Measurements from ENCODE around the gene PTPN2. TPM values are rescaled to one million over a fixed set of nuclear protein-coding genes. Genes with fewer than 3 reads are reported as not detected.

The PTPN2 gene
- total and polyA plus RNA-seq, 2 experiments from 2014 or later, result 24.7 to 25.4 TPM

GRCh38 chr18:12754511-12754910 is 129.5 kb downstream of the PTPN2 start:
- Histone ChIP-seq H3K4me1 (ENCODE audit: low read depth) (no peaks in the 10 kb centered on the region), H3K9me3 (ENCODE audit: low read depth) (no peaks in the 10 kb centered on the region), H3K27me3 (no peaks in the 10 kb centered on the region), H3K27ac (no peak overlapping the region), H3K4me3 (no peak overlapping the region), H3K36me3 (no peaks in the 10 kb centered on the region)
- TF ChIP-seq, protein P1, sequence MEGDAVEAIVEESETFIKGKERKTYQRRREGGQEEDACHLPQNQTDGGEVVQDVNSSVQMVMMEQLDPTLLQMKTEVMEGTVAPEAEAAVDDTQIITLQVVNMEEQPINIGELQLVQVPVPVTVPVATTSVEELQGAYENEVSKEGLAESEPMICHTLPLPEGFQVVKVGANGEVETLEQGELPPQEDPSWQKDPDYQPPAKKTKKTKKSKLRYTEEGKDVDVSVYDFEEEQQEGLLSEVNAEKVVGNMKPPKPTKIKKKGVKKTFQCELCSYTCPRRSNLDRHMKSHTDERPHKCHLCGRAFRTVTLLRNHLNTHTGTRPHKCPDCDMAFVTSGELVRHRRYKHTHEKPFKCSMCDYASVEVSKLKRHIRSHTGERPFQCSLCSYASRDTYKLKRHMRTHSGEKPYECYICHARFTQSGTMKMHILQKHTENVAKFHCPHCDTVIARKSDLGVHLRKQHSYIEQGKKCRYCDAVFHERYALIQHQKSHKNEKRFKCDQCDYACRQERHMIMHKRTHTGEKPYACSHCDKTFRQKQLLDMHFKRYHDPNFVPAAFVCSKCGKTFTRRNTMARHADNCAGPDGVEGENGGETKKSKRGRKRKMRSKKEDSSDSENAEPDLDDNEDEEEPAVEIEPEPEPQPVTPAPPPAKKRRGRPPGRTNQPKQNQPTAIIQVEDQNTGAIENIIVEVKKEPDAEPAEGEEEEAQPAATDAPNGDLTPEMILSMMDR (IDR thresholded peaks at IDR 0.05; ENCODE audit: low read depth, low read length), result no peak
- DNase-seq (ENCODE audit: low read depth in 1 of 2, low spot score in 1 of 2), result no peak

- H3K4me3 ChIP-seq, result no peak overlapping the region
- no peaks in the 10 kb centered on the region for H3K9me3 ChIP-seq (ENCODE audit: low read depth)
- TF ChIP-seq, protein P1 (IDR thresholded peaks at IDR 0.05; ENCODE audit: low read depth, low read length), result no peak
- H3K27ac ChIP-seq, result no peak overlapping the region
- no peaks in the 10 kb centered on the region for H3K36me3 ChIP-seq
- no peaks in the 10 kb centered on the region for H3K27me3 ChIP-seq
- no peak for DNase-seq (ENCODE audit: low read depth in 1 of 2, low spot score in 1 of 2)
- no peaks in the 10 kb centered on the region for H3K4me1 ChIP-seq (ENCODE audit: low read depth)
Observed at GRCh38 chr18:12751891-12752290, 132.1 kb downstream of the PTPN2 start.

DNA sequence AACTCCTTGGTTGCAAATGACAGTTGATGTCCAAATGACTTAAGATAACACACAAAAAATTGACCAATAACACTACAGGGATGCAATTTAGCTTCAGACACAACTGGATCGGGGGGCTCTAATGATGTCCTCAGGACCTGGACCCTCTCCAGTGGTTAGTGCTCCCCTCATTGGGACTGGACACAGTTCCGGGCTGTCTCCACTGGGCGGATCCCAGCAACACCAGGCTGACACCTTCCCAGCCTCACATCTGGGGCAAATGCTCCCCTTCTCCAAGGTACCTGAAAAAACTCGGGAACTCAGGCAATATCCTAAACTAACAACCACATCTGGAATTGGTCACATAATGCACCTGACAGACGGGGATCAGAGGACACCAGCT is 132.5 kb downstream of the PTPN2 start:
- H3K4me3 ChIP-seq, result no peak overlapping the region
- no peaks in the 10 kb centered on the region for H3K27me3 ChIP-seq
- TF ChIP-seq, protein P1 (IDR thresholded peaks at IDR 0.05; ENCODE audit: low read depth, low read length), result no peak
- DNase-seq (ENCODE audit: low read depth in 1 of 2, low spot score in 1 of 2), result no peak
- no peaks in the 10 kb centered on the region for H3K9me3 ChIP-seq (ENCODE audit: low read depth)
- no peak overlapping the region for H3K27ac ChIP-seq
- no peaks in the 10 kb centered on the region for H3K36me3 ChIP-seq
- H3K4me1 ChIP-seq (ENCODE audit: low read depth), result no peaks in the 10 kb centered on the region

DNA sequence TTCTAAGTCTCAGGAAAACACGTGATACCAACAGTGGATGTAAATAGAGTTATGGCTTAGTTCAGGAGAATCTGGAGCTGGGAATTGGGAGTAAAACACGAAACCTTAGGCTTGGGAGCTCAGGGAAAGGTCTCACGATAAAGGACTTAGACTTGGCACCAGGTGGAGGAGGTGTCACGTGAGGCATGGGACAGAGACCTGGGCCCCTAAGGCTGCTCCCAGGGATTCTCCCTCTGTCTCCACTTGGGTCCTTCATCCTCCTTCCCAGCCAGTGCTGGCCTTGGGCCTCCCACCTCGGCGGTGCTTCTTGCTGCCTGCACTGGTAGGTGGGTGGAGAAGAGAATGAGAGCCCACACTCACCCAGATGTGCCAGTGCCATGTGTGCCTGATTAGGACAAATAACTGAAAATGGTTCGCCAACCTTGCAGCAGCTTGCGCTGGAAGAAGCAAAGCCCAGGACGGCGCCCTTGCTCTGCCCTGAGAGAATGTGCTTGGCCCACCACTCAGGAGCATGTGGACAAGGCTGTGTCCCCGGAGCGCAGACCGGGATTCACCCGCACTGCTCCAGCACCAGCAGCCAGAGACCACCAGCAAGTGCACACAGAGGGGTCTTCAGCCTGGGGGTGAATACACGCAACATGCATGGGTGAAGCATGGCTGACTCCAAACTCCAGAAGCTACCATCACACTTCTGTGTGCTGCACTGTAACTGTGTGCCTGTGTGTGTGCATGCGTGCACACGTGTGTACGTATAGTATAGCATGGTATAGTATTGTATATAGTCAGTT is 133.1 kb downstream of the PTPN2 start:
- TF ChIP-seq, protein P1 (IDR thresholded peaks at IDR 0.05; ENCODE audit: low read depth, low read length), result no peak
- no peaks in the 10 kb centered on the region for H3K4me1 ChIP-seq (ENCODE audit: low read depth)

DNA sequence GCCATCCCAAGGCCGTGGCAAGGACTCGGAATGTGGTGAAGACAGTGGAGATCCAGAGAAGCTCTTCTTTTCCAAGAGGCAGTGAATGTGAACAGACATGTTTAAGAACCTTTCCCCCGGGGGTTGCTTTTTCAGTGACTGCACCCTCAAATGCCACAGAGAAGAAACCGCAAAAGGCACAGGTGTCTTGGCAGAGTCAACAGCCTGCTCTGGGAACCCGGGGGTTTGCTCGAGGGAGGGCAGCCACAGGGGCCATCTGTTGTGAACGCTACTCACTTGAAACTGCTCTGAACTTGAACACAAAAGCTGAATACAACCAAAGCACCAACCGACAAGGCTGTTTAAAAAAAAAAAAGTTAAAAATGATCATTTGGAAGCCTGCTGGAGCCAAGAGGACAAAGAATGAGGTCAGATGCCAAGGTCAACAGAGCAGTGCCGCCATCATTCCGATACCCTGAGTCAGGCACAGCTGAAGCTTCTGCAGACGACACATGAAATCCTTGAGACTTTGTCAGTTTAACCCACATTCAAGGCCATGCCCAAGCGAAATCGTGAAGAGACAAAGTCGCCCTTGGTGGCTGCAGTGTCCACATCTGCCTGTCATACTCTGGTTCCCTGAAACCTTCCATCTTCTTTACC is 133.8 kb downstream of the PTPN2 start:
- Histone ChIP-seq H3K27ac (no peak overlapping the region), H3K27me3 (no peaks in the 10 kb centered on the region), H3K9me3 (ENCODE audit: low read depth) (no peaks in the 10 kb centered on the region), H3K4me1 (ENCODE audit: low read depth) (no peaks in the 10 kb centered on the region), H3K36me3 (no peaks in the 10 kb centered on the region), H3K4me3 (no peak overlapping the region)
- TF ChIP-seq, protein P1 (IDR thresholded peaks at IDR 0.05; ENCODE audit: low read depth, low read length), result no peak
- no peak for DNase-seq (ENCODE audit: low read depth in 1 of 2, low spot score in 1 of 2)

More for the DNA sequence above, 133.1 kb downstream of the PTPN2 start:
- no peak for DNase-seq (ENCODE audit: low read depth in 1 of 2, low spot score in 1 of 2)
- Histone ChIP-seq H3K36me3 (no peaks in the 10 kb centered on the region), H3K4me3 (no peak overlapping the region), H3K27ac (no peak overlapping the region), H3K9me3 (ENCODE audit: low read depth) (no peaks in the 10 kb centered on the region), H3K27me3 (no peaks in the 10 kb centered on the region)

Measured in cardiac muscle cell (in vitro differentiated cells and primary cell).